Breast epithelium (tissue), 3 donors: Measurements from ENCODE around the gene SLC4A7.

Source experiments
- CTCF ChIP-seq, 3 donors: fragments of 450-650 bp; IDR thresholded peaks; one replicate each; pipeline ENCODE4 v1.5.1; 2016 to 2017; ENCODE audit warnings: antibody characterized with exemption in 3 of 3, mild to moderate bottlenecking in 3 of 3, moderate library complexity in 3 of 3
- POLR2A ChIP-seq: fragments of 450-650 bp; IDR thresholded peaks from one replicate; pipeline ENCODE4 v1.6.1; 2016; ENCODE audit warnings: antibody characterized with exemption, mild to moderate bottlenecking, moderate library complexity

- TF ChIP-seq CTCF (IDR thresholded peaks at IDR 0.05) = no peak
- no peak for TF ChIP-seq POLR2A
Measured at GRCh38 chr3:27462228-27462627, 22.0 kb downstream of the SLC4A7 start.
